HG03064 (cell line): Measurements from ENCODE around the gene GOSR1.
"Not testable (repeated sequence)": the region's sequence is repeated elsewhere in the genome, so short reads cannot be mapped to it uniquely, and the experiment has no call there.

Source experiments
- ATAC-seq: cut with Tn5 transposase; IDR thresholded peaks from one replicate; pipeline ENCODE4 v1.9.1; 2021; ENCODE audit warnings: low read depth; ENCODE audit not compliant: unreplicated experiment

Gene GOSR1

DNA sequence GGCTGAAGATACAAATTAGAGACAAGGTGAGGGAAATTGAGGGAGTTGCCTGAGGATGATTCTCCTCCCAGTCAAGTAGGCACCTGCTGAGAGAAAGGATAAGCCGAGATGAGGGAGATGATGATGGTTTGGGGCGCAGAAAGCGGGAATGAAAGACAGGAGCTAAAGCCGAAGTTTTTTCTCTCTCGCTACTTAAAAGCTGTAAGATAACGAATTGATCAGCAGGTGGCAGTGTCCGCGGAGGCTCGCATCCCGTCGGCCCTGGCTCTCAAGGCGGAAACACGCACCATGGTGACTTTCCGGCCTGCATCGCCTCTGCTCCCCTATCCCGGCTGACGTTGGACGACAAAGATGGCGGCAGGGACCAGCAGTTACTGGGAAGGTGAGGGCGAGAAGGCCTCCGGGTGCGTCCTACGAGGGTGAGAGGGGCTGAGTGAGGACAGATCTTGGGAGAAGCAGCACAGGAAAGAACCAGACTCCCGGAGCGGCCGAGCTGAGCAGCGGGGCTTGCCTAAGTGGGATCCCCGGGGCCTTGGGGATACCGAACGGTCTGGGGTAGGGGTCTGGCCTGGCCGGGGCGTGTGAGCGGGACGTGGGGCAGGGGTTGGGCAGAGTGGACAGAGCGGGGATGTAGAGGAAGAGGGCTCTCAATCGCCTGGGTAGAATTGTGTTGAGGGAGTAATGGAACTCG is at the start of gene GOSR1:
Gene GOSR1 (plus strand): TSS at position 326 of the 691 bp plus-strand sequence. CDS start 26 bp downstream, at position 352.
- ATAC-seq, result peak; percentile 74

DNA sequence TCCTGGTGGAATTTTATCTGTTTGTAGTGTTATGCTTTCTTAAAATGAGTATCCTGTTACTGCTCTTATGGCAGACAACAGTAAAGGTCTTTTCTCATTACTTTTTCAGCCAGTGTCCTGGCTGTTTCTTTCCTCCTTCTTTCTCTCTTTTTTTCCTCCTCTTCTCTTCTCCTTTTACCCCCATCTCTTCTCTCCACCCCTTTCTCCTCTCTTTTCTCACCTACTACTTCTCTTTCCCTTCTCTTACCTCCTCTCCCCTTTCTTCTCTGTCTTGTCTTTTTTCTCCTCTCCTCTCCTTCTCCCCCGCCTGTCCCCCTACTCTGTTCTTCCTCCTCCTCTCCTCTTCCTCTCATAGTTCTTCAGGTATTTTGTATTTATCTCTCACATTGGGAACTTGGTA is 49.6 kb upstream of the GOSR1 start:
- no peak for ATAC-seq

DNA sequence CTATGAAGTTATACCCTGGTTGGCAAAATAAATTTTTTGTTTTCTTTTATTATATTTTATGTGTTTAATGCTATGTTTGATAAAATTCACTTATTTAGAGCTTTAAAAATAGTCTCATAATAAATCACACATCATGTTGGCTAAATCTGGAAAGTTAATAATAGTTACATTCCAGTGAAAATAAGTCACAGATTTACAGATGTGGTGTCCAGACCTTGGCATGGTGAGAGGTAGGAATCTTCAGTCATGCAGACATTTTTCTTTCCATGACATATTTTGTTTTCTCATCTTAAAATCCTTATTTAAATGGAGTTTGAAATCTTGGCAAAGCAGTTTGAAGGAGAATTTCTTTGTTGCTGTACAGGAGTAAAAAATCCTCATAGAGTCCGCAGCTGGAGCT is 48.1 kb upstream of the GOSR1 start:
- no peak for ATAC-seq

DNA sequence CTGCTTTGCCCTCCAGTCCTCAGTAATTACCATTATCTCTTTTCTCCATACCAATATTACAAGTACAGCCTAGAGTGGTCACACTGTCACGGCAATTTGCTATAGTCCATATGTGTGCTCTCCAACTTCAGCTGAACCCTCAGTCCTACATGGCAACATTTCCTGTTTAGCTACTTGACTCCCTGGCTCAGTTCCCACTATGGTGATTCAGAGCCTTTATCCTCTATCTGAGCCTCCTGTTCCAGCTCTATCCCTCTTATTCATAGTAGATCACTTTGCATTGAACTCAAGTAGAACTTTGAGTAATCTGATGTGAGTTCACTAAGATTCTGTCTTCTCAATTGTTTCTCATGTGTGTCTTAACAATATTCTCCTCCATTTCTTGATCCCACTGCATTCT is 43.7 kb upstream of the GOSR1 start:
- ATAC-seq, result no peak

DNA sequence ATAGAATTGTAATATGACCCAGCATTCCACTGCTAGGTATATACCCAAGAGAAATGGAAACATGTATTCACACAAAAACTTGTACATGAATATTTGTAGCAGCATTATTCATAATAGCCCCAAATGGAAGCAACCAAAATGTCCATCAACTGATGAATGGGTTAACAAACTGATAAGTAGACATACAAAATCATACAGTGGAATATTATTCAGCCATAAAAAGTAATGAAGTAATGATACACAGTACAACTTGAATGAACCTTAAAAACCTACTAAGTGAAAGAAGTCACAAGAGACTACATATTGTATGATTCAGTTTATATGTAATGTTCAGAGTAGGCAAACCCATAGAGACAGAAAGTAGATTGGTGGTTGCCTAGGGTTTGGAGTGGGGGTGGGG is 40.5 kb upstream of the GOSR1 start:
- no peak for ATAC-seq

DNA sequence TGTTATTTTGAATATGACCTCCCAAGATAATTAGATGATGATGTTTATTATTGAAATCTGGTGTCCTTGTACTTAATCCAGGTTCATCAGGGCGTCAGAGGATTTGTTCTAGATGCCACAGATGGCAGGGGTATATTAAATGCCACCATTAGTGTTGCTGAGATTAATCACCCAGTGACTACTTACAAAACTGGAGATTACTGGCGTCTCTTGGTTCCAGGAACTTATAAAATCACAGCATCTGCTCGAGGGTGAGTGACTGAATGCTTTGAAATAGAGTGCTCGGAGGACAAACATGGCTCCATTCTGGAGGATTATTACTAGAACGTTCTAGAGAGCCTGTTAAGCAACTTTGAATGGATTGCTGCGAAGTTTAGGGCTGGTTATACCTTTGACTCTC is 33.5 kb upstream of the GOSR1 start:
- ATAC-seq, result no peak

DNA sequence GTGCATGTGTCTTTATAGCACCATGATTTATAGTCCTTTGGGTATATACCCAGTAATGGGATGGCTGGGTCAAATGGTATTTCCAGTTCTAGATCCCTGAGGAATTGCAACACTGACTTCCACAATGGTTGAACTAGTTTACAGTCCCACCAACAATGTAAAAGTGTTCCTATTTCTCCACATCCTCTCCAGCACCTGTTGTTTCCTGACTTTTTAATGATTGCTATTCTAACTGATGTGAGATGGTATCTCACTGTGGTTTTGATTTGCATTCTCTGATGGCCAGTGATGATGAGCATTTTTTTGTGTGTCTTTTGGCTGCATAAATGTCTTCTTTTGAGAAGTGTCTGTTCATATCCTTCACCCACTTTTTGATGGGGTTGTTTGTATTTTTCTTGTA is 30.6 kb upstream of the GOSR1 start:
- ATAC-seq, result not testable (repeated sequence)

DNA sequence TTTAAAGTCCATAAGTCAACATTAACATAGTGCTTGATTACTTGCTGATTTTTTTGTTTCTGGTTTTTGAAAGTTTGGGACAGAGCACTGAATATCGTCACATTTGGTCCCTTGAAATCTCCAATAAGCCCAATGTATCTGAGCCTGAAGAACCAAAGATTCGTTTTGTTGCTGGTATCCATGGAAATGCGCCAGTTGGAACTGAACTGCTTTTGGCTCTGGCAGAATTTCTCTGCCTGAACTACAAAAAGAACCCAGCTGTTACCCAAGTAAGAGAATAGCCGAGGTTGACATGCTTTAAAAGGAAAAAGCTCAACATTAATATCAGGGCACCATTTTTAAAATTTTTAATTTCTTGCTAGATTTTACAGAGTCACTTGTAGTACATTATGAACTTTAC is 27.7 kb upstream of the GOSR1 start:
- ATAC-seq, result no peak

DNA sequence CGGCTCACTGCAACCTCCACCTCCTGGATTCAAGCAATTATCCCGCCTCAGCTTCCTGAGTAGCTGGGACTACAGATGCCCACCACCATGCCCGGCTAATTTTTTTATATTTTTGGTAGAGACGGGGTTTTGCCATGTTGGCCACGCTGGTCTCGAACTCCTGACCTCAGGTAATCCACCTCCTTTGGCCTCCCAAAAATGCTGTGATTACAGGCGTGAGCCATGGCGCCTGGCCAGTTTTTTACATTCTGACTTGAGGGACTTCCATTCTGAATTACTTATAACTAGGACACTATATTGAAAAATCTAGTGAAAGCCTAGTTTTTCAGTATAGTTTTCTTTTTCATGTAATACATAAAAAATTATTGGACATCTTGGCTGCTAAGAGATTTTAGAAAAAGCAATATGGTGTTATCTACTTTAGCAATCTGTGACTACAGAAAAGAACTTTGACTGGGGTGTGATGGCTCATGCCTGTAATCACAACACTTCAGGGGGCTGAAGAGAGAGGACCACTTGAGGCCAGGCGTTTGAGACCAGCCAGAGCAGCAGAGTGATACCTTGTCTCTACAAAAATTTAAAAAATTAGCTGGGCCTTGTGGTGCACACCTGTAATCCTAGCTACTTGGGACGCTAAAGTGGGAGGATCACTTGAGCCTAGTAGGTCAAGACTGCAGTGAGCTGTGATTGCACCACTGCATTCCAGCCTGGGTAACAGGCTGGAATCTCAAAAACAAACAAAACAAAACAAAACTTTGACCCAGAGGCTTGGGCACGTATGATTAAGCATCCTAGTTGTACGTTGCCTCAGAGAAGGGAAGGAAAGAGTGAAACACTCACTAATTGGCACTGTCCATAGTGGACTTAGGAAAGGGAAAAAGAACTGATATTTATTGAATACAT is 26.8 kb upstream of the GOSR1 start:
- no peak for ATAC-seq

DNA sequence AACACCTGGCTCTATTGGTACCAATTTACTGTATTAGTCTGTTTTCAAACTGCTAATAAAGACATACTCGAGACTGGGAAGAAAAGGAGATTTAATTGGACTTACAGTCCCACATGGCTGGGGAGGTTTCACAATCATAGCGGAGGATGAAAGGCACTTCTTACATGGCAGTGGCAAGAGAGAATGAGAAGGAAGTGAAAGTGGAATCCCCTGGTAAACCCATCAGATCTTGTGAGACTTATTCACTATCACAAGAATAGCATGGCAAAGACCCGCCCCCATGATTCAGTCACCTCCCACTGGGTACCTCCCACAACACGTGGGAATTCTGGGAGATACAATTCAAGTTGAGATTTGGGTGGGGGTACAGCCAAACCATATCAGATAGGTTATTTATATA is 22.6 kb upstream of the GOSR1 start:
- no peak for ATAC-seq

DNA sequence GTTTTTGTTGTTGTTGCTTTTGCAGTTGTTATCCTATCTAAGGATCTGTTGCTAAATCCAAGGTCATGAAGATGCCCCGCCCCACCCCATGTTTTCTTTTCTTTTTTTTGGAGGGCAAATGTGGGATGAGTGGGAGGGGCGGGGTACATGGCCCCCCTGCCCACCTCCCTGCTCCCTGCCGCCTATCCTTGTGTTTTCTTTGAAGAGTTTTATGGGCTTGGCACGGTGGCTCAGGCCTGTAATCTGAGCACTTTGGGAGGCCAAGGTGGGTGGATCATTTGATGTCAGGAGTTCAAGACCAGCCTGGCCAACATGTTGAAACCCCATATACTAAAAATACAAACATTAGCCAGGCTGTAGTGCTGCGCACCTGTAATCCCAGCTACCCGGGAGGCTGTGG is 18.8 kb upstream of the GOSR1 start:
- ATAC-seq, result no peak

DNA sequence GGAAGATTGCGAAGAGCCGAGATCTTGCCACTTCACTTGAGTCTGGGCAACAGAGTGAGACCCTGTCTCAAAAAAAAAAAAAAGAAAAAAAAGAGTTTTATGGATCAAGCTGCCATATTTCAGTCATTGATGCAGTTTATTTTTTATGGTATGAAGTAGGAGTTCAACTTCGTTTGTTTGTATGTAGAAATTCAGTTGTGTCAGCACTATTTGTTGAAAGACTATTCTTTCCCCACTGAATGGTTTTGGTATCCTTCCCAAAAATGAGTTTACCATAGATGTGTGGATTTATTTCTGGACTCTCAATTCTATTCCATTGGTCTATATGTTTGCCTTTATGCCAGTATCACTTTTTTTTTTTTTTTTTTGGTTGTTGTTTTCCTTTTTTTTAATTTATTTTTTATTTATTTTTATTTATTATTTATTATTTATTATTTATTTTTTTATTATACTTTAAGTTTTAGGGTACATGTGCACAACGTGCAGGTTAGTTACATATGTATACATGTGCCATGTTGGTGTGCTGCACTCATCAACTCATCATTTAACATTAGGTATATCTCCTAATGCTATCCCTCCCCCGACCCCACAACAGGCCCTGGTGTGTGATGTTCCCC is 18.3 kb upstream of the GOSR1 start:
- ATAC-seq, result not testable (repeated sequence)

DNA sequence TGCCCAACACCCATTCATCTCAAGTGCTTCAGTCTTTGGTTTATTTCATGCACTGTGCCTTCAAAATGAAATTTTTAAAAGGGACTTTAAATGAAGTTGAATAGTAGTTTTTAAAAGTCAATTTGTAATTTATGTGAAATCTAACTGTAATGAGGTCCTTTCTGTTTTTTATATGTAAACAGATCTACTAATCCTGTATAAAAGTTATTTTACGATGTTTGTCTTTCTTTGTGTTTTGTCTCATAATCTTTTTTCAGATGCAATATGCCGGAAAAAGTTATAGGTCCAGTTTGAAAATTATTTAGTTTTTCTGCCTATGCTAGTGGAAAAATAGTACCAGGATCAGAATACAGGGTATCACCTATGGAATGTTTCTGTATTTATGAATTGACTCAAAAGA is 8.7 kb upstream of the GOSR1 start:
- ATAC-seq, result no peak

DNA sequence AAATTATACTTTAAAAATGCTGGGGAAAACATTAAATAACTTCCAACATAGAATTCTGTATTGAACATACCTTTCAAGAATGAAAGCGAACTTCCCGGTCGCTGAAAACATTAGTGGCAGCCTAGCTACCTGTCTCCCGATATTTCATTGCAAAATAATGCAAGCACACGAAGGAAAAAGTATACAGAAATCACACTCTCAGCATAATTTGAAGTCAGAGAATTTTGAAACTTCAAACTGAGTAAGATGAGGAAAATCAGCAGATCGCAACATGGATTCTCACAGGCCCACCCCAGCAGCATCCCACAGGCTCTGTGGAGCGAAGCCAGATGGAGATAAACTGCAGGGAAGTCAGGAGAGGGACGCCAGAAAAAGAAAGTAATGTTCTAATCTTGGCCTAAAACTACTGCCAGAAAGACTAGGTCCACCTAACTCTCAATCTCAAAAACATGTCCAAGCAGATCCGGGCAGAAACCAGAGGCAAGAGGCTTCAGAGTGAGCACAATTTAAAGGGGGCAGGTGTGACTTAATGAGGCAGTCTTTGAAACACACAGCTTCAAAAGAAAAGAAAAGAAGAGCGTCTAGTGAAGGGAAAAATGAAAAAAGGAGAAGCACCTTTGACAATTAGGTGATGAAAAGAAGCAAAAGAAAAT is 4.8 kb upstream of the GOSR1 start:
- no peak for ATAC-seq

DNA sequence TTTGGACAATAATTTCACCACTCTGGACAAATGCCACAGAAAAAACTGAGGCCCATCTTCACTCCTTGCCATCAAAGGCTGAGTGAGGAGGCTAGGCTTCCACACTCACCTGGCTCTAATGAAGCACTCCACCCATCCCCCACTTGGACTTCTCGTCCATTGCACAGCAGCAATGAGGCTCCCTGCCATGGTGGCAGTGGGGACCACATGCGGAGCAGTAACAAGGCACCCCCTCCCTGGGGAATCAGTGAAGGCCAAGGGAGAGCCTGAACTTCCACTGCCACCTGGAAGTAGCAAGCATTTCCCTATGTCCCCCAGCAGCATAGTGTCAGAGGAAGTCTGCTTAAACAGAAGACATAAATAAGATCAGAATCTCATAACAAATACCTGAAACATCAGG is 2.0 kb upstream of the GOSR1 start:
- no peak for ATAC-seq

DNA sequence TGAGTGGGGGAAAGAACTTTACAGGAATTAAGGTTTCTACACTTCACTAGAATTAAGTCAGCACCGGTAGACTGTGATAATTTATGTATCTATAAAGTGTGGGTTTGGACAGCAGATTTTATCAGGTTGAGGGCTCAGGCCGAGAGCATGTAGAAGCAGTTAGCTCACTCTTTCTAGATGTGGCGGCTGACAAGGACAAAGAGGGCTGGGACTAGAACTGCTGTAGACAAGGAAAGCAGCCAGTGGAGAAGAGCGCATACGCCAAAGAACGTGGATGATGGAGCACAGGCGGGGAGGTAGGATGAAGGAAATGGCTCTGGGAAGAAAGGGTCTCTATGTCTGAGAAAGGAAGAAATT is 504 bp upstream of the GOSR1 start:
- no peak for ATAC-seq

DNA sequence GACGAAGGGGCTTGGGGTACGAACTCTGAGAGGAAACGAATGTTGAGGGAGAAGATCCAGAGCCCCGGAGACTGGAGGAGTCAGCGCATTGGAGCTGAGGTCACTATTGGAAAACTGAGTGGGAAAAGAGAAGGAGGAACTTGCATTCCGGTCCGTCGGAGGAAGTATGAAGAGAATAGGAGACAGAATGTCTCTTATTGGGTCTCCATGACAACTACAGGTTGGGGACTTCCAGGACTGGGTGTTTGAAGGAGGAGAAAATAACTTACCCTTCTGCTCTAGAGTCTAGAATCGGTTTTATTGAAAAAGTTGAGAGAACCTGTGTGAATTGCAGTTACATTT is 537 bp downstream of the GOSR1 start:
- ATAC-seq, result peak; percentile 16

DNA sequence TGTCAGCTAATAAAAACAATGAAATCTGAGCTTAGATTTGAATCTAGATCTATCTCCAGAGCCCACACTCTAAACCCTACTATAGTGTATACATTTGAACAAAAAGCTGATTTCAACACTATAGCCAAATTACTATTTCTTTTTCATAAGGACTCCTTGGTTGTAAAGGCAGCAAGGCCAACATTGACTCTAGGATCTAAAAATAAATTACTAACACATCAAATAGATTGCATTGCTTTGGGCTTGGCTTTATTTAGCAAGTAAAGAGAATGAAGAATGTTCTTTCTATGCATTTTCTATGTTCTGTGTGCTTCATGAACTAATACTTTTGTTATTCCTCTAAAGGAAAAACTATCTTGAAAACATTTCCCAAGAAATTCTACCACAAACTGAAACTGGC is 5.3 kb downstream of the GOSR1 start:
- no peak for ATAC-seq

DNA sequence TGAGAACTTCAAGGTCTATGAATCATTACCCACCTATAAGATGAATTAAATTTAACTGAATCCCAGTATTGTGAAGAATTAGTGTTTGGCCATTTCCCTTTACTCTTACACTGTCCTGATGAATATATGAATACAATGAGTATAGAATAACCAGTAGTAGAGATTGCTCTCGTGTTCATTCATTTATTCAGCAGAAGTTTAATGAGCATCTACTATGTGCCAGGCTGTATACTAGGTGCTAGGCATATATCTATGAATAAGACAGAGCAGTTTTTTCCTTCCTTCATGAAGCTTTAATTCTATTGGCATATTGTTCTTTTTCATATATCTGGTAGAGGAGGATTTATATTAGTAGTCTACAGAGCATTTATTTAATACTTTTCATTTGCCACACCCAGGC is 6.0 kb downstream of the GOSR1 start:
- no peak for ATAC-seq

DNA sequence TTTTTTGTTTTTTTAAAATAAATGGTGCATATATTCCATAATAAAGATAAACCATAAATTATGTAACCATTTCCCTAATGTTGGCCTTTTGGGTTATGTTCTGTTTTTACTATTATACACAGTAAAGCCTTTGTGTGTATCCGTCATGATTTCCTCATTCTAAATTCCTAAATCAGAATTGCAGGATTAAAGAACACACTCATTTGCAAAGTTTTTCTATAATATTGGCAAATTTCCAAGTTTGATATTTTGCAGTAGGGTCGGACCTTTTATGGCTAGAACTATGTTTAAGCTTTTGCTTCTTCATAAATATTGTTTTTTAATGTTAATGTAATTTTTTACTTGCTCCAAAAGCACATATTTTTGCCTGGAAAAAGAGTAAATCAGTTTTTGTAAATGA is 16.6 kb downstream of the GOSR1 start:
- no peak for ATAC-seq

DNA sequence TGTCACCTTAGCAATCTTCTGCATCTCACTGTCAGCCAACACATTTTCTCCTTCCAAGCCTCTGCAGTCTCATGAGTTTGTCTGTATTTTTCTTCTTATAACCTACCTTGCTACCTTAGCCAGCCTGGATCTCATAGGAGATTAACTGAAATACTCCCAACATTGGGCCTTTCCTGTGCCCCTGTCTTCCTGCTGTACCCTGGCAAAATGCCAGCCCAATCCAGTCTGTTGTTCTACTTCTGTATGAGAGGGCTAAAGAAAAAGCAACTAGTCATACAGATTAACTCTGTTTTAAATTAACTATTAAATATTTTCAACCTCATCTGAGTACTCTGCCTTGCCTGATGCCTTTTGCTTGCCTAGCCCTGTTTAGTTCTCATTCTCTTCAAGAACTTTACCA is 18.4 kb downstream of the GOSR1 start:
- no peak for ATAC-seq
